GM19328 (cell line): ENCODE results near the gene LAMA1.
"Not testable (repeated sequence)": the region's sequence is repeated elsewhere in the genome, so short reads cannot be mapped to it uniquely, and the experiment has no call there.

Experiments
- ATAC-seq: cut with Tn5 transposase; IDR thresholded peaks from one replicate; pipeline ENCODE4 v1.9.1; 2021; ENCODE audit warnings: mild to moderate bottlenecking, moderate library complexity; ENCODE audit not compliant: unreplicated experiment

The LAMA1 gene

GRCh38 chr18:6950641-6951040, 167.0 kb downstream of the LAMA1 start:
- no peak for ATAC-seq

- ATAC-seq = no peak
Measured at GRCh38 chr18:6949800-6950586, 167.6 kb downstream of the LAMA1 start.

- no peak for ATAC-seq
Measured at GRCh38 chr18:6948281-6949055, 169.1 kb downstream of the LAMA1 start.

GRCh38 chr18:6947338-6948030, 170.1 kb downstream of the LAMA1 start:
- no peak for ATAC-seq

GRCh38 chr18:6943143-6943542, 174.5 kb downstream of the LAMA1 start:
- no peak for ATAC-seq

- no peak for ATAC-seq
Measured at GRCh38 chr18:6942742-6943141, 174.9 kb downstream of the LAMA1 start.

- ATAC-seq = no peak
Measured at GRCh38 chr18:6941996-6942395, 175.6 kb downstream of the LAMA1 start.

- ATAC-seq = no peak
Measured at GRCh38 chr18:6940451-6940850, 177.1 kb downstream of the LAMA1 start.

- no peak for ATAC-seq
Measured at GRCh38 chr18:6939972-6940371, 177.6 kb downstream of the LAMA1 start.

- not testable (repeated sequence) for ATAC-seq
Measured at GRCh38 chr18:6938403-6938802, 179.2 kb downstream of the LAMA1 start.

- no peak for ATAC-seq
Measured at GRCh38 chr18:6938003-6938402, 179.6 kb downstream of the LAMA1 start.

- no peak for ATAC-seq
Measured at GRCh38 chr18:6934859-6935258, 182.7 kb downstream of the LAMA1 start.

GRCh38 chr18:6929370-6930102, 188.1 kb downstream of the LAMA1 start:
- ATAC-seq = no peak

GRCh38 chr18:6928359-6928758, 189.2 kb downstream of the LAMA1 start:
- no peak for ATAC-seq

- no peak for ATAC-seq
Measured at GRCh38 chr18:6927153-6927552, 190.4 kb downstream of the LAMA1 start.

GRCh38 chr18:6923220-6923619, 194.4 kb downstream of the LAMA1 start:
- no peak for ATAC-seq

GRCh38 chr18:6921571-6921970, 196.0 kb downstream of the LAMA1 start:
- ATAC-seq = no peak

GRCh38 chr18:6920099-6920955, 197.3 kb downstream of the LAMA1 start:
- no peak for ATAC-seq

- no peak for ATAC-seq
Measured at GRCh38 chr18:6917072-6917471, 200.5 kb downstream of the LAMA1 start.
